ENCODE data around the gene MX1. TPM values are rescaled to one million over a fixed set of nuclear protein-coding genes. Genes with fewer than 3 reads are reported as not detected.
A peak's percentile ranks its signal among the peaks of the same experiment; 100 is the strongest.

Gene MX1
- total RNA-seq, 1 donor from 2014 or later, result 25.0 TPM

DNA sequence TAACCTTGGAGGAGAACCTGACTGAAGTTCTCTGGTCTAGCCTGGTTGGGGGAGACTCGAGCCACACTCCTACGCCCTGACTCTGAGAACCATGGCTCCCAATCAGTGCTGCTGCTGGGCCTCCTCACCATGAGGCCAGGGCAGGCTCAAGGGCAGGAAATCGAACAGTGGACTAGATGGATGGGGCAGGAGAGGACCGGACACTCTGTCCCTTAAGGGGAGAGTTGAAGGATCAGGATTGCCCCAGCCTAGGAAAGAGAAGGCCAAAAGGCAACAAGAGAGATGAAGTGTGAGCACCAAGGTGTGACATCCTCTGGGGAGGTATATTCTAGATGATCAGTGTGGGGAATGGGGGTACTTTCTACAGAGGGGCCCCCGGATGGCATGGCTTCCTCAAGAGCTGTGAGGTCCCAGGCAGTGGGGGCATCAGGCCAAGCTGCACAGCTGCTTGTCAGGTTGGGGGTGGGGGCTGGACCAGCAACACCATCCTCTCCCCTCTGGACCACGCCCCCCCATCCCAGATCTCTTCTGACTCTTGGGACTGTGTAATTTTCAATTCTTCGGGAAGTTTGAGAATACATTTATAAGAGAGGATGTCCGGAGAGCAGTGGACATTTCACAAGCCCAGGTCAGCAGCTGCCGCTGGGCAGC is 34.0 kb downstream of the MX1 start:
- TF ChIP-seq, protein P1, sequence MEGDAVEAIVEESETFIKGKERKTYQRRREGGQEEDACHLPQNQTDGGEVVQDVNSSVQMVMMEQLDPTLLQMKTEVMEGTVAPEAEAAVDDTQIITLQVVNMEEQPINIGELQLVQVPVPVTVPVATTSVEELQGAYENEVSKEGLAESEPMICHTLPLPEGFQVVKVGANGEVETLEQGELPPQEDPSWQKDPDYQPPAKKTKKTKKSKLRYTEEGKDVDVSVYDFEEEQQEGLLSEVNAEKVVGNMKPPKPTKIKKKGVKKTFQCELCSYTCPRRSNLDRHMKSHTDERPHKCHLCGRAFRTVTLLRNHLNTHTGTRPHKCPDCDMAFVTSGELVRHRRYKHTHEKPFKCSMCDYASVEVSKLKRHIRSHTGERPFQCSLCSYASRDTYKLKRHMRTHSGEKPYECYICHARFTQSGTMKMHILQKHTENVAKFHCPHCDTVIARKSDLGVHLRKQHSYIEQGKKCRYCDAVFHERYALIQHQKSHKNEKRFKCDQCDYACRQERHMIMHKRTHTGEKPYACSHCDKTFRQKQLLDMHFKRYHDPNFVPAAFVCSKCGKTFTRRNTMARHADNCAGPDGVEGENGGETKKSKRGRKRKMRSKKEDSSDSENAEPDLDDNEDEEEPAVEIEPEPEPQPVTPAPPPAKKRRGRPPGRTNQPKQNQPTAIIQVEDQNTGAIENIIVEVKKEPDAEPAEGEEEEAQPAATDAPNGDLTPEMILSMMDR (conservative IDR thresholded peaks at IDR 0.05; ENCODE audit: low read depth, low read length), result no peak
- no peak overlapping the region for H3K4me3 ChIP-seq (ENCODE audit: low read depth, low read length)
- no peak for DNase-seq (ENCODE audit: low read depth)

DNA sequence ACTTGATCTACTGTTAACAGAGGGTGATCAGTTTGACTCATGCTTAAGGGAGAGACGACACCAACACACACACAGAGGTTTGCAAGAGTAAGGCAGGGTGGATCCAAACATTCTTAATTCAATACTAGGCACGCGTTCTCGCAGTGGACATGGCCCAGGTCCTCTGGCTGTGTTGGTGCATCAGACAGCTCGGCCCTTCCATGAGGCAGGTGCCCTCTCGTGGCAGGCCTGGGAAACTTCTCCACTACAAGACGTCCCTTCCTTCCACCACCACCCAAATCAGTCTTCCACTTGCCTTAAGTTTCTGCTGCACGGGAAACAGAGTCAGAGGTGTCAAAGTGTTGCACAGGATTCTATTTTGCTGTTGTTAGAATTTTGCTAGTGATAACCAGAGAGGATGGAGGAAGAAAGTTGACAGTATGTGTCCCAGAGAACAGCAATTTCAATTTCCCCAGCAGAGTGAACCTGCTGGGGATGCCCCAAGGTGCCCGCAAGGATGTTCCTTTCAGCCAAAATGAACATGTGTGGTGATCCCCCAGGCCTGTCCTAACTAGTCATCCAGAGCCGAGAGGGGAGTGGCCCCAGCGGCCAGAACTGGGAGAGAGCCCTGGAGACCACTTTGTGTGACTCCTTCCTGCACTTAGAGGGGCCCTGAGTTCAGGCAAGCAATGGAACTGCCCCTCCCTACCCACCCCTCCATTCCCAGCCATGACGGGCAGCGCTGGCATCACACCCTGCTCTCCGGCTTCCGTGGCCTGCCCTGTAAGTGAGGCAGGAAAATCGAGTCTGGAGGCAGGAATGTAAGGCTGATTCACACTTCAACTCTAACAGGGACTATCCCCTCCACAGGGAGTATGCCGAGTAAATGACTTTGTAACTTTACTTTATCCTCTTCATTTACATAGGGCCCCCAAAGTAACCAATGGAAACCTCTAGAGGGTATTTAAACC is 34.8 kb downstream of the MX1 start:
- TF ChIP-seq, protein P1 (conservative IDR thresholded peaks at IDR 0.05; ENCODE audit: low read depth, low read length), result peak; percentile 93
- no peak for DNase-seq (ENCODE audit: low read depth)
- no peak overlapping the region for H3K4me3 ChIP-seq (ENCODE audit: low read depth, low read length)

DNA sequence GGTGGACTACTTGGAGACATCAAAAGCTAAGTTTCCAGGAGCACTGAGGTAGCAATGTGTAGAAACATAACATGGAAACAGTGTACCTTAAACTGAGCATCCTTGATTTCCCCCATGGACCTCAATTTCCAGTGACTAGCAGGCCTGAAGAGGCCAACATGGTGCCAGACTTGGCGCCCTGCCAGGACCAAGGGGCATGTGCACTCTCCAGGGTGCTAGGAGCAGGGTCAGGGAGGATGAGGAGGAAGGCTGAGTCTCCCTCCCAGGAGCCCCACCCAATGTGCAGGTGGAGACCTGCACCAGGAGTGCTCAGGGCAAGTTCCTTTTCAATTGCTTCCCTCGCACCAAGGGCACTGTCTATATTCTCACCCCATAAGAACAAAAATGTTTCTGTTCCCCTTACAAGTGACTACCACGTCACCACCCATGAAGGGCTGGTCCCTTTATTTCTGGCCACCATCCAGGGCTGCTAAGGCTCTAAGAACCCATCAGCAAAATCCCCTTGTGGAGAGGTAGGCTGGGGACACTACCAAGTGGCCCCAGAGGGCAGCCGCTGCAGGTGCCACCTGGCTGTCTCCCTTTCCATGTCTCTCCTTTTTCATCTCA is 39.2 kb downstream of the MX1 start:
- TF ChIP-seq, protein P1 (conservative IDR thresholded peaks at IDR 0.05; ENCODE audit: low read depth, low read length), result no peak
- no peak for DNase-seq (ENCODE audit: low read depth)
- H3K4me3 ChIP-seq (ENCODE audit: low read depth, low read length), result no peak overlapping the region

DNA sequence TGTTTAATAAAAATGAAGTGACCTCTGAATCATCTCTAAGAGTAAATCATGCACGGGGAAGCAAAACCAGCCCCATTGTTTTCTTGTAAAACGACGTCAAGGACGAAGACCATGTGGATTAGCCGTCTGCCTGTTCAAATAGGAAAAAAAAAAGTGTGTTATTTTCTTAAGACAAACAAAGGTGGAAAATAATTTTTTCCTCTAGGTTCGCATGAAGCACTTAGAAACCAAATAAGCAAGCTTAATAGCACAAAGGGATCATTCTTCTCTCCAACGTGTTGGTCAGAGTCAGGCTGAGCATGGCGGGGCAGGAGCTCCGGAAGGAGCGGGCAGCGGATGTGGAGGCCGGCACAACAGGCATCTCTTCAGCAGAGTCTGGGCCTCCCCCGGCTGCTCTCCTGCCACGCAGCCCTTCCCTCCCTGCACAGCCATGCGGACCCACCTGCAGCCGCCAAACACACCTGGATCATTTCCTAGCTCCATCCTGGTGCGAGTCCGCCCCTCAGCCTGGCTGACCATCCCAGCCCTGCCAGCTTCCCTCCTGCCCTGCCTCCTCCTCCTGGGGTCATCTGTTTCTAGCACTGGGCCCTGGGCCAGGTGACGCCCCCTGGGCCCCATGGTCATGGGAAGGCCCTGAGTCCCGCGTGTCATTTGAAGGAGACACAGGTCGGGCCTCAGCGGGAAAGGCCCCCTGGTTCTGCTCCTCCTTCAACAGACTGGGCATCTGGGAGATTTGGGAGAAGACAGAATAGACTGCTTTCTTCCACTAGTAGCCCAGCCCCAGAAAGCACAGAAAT is 40.2 kb downstream of the MX1 start:
- DNase-seq (ENCODE audit: low read depth), result no peak
- no peak overlapping the region for H3K4me3 ChIP-seq (ENCODE audit: low read depth, low read length)
- TF ChIP-seq, protein P1 (conservative IDR thresholded peaks at IDR 0.05; ENCODE audit: low read depth, low read length), result no peak

- DNase-seq (ENCODE audit: low read depth), result no peak
- TF ChIP-seq, protein P1 (conservative IDR thresholded peaks at IDR 0.05; ENCODE audit: low read depth, low read length), result no peak
- no peak overlapping the region for H3K4me3 ChIP-seq (ENCODE audit: low read depth, low read length)
These were observed 44.0 kb downstream of the MX1 start for GRCh38 chr21:41470054-41470453.

GRCh38 chr21:41472753-41473548 is 46.9 kb downstream of the MX1 start:
- no peak overlapping the region for H3K4me3 ChIP-seq (ENCODE audit: low read depth, low read length)
- TF ChIP-seq, protein P1 (conservative IDR thresholded peaks at IDR 0.05; ENCODE audit: low read depth, low read length), result no peak
- no peak for DNase-seq (ENCODE audit: low read depth)
